ENCODE results near the gene ADGRA3.

Gene ADGRA3, protein sequence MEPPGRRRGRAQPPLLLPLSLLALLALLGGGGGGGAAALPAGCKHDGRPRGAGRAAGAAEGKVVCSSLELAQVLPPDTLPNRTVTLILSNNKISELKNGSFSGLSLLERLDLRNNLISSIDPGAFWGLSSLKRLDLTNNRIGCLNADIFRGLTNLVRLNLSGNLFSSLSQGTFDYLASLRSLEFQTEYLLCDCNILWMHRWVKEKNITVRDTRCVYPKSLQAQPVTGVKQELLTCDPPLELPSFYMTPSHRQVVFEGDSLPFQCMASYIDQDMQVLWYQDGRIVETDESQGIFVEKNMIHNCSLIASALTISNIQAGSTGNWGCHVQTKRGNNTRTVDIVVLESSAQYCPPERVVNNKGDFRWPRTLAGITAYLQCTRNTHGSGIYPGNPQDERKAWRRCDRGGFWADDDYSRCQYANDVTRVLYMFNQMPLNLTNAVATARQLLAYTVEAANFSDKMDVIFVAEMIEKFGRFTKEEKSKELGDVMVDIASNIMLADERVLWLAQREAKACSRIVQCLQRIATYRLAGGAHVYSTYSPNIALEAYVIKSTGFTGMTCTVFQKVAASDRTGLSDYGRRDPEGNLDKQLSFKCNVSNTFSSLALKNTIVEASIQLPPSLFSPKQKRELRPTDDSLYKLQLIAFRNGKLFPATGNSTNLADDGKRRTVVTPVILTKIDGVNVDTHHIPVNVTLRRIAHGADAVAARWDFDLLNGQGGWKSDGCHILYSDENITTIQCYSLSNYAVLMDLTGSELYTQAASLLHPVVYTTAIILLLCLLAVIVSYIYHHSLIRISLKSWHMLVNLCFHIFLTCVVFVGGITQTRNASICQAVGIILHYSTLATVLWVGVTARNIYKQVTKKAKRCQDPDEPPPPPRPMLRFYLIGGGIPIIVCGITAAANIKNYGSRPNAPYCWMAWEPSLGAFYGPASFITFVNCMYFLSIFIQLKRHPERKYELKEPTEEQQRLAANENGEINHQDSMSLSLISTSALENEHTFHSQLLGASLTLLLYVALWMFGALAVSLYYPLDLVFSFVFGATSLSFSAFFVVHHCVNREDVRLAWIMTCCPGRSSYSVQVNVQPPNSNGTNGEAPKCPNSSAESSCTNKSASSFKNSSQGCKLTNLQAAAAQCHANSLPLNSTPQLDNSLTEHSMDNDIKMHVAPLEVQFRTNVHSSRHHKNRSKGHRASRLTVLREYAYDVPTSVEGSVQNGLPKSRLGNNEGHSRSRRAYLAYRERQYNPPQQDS (N-terminal part only)

DNA sequence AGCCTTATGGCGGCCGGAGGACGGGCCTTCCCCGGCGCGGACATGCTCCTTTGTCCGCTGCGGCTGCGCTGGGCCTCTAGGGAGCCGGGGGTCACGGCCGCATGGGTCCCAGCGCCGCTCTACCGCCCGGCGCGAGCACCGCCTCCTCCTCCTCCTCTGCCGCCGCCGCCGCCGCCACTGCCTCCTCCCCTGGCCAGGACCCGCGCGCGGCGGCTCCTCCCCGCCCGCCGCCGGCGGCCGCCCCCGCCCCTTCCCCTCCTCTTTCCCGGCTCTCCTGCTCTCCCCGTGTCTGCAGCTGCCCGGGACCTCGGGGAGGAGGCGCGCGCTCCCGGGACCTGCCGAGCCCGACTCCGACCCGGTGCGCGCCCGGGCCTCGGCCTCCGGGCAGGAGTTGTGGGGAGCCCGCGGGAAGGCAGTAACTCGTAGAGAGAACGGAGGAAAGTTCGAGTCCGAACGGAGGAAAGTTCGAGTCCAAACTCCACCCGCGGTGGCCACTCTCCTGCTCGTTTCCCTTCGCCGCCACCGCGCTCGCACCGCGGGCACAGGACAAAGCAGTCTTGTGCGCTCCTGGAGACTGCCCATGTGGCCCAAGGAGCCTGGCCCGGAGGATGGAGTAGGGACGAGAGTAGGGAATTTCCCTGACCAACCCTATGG is at the start of gene ADGRA3:
ADGRA3 (minus strand) TSS at position 179 of the 654 bp plus-strand sequence. CDS start 282 bp downstream, outside the sequence.
- DNase-seq (ENCODE audit: low read depth, low spot score): no peak

DNA sequence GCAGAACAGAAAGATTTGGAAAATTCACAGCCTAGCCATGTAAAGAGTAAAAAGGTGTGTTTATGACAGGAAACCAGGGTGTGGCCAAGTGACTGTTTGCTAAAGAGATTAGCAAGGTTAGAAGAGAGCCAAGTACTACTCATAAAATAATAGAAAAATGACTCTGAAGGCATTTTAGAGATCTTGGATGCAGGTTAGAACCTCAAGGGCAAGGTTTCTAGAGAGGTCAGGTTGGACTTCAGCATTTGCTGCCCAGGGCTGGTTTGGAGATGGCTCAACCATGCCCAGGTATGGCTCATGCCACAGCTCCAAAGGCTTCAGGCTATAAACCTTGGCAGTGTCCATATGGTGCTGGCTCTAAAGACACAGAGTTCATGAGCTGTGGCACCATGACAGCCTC is 40.6 kb upstream of the ADGRA3 start:
- no peak for DNase-seq (ENCODE audit: low read depth, low spot score)

DNA sequence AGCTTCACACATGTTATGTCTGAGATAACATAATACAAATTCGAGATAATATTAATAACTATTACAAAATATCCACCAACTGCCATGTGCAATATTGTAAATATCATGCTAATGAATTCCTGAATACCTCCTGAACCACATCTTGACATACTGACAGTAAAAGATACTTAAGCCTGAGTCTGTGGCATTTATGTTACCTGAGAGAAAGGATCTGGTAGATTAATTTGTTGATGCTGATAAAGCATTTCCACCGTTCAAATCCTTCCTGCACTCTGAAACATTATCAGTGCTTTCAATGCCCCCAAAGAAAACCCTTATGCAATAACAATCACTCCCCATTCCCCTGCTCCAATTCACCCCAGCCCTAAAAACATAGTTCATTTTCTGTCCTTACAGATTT is 38.8 kb upstream of the ADGRA3 start:
- DNase-seq (ENCODE audit: low read depth, low spot score): no peak

DNA sequence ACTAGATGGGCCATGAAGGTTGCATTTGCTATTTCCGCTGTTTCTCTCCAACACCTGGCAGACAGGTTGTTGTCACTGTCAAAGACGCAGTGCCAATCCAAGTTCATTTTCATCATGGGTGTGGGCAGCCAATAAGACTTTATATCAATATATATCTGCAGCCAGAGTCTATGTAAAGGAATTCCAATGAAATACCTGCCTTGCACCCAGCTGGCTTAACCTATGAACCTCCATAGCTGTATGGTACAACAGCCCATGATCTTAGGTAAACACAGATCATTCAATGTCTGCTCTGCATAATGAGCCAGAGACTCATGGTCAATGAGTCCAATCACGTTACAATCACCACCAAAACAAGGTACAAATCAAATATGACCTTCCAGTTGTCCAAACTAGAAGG is 37.7 kb upstream of the ADGRA3 start:
- DNase-seq (ENCODE audit: low read depth, low spot score): no peak

DNA sequence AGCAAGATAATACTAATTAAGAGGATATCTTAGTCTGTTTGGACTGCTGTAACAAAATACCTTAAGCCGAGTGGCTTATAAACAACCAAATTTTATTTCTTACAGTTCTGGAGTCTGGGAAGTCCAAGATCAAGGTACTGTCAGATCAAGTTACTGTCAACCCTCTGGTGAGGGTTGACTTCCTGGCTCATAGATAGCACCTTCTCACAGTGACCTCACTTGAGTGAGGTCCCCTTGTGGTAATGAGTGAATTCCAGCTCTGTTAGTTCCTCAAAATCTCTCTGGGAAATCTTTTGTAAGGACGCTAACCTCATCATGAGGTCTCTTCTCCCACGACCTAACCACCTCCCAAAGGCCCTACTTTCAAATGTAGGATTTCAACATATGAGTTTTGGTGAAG is 36.9 kb upstream of the ADGRA3 start:
- no peak for DNase-seq (ENCODE audit: low read depth, low spot score)

DNA sequence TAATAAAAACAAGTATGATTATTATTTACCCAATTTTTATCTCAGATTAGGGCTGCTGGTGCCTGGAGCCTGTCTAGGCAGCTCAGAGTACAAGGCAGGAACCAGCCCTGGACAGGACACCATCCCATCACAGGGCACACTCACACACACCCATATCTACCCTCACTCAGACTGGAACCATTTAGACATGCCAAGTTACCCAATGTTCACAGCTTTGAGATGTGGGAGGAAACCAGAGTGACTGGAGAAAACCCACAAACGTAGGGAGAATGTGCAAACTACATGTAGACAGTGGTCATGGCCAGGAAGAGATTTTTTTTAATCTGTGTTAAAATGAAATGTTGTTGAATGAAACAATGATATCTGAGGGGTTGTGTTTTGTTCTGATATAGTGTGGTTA is 35.7 kb upstream of the ADGRA3 start:
- DNase-seq (ENCODE audit: low read depth, low spot score): no peak

DNA sequence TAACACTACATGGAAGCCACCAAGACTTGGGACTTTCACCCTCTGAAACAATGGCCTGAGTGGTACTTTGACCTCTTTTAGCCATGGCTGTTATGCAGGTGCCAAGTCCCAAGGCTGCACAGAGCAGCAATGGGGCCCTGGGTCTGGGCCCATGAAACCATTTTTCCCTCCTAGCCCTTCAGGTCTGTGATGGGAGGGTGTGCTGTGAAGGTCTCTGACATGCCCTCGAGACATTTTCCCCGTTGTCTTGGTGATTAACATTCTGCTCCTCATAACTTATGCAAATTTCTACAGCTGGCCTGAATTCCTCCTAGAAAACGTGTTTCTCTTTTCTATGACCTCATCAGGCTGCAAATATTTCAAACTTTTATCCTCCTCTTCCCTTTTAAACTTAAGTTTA is 30.4 kb upstream of the ADGRA3 start:
- no peak for DNase-seq (ENCODE audit: low read depth, low spot score)

DNA sequence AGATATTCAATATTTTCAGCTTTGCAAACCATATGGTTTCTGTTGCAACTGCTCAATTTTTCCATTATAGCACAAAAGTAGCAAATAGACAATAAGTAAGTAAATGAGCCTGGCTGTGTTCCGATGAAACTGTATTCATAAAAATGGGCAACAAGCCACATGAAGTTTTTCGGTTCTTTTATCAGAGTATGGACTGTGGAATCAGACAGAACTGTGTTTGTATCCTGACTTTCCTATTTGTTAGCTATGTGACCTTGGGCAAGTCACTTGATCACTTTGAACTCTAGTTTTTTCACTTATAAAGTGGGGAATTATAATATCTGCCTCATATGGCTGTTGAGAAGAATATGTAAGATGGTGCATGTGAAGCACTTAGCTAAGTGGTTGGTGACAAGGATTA is 23.4 kb upstream of the ADGRA3 start:
- DNase-seq (ENCODE audit: low read depth, low spot score): no peak

DNA sequence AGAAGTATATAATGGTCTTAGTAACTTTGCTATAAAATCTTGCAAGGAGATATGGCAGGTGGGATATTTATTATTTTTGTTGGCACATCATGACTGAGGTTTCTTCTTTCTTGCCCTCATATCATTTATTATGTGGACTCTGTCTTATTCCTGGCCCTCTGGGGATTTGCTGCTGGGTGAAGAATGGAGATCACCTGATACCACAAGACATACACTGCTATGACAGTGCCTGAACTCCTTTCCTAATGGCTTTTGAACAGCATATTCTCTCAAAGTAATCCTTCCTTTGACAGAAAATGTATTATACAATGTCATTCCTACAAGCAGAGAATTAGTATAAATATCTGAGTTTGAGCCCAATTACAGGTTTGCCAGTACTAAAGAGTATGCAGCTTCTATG is 22.0 kb upstream of the ADGRA3 start:
- no peak for DNase-seq (ENCODE audit: low read depth, low spot score)

DNA sequence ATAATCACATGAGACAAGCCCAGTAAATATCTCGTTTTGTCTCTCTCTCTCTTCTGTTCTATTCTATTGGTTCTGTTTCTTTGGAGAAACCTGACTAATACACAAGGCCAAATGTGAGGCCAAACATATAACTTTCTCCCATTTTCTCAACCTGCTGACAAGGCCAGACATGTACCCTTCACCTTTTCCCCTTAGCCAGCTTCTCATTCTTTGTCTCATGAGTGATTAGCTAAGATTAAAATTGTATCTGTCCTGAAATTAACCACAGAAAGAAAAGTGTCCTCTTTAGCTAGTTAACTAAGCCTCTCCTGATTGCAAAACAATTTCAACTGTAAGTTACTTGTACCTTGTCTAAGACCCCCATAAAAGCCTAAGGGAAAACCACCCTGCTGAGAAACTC is 18.5 kb upstream of the ADGRA3 start:
- no peak for DNase-seq (ENCODE audit: low read depth, low spot score)

DNA sequence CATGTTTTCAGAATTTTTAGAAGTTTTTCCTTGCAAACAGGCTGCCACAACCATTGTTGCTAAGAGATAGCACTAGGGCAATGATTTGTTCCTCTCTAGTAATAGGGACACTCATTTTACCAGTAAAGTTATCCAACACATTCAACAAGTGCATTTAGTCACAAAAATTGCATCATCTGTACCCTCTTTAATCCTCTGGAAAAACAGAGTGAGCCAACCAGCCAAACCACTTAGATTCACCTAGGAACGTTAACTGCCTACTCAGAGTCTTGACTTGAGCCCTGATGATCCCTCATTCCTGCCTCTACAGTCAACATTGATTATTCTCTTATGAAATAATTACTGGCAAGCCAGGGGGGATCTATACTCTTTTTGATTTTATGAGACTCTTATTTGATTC is 17.0 kb upstream of the ADGRA3 start:
- no peak for DNase-seq (ENCODE audit: low read depth, low spot score)

DNA sequence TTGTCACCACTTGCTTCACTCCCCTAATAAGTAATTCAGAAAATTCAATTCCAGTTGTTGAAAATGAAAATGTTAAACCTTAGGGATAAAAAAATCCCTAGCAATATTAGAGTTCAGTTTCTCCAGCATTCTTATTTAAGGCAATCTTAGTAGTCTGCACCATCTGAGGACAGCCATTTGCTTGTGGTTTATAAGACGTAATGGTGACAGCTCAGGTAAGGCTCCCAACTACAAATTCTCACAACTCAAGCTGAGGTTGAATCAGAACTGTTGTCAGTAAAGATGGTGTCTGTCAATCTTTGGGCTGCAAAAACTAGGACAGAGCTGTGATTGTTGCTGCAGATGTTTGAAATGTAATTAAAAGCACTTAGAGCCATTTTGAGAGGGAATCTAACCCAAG is 16.3 kb upstream of the ADGRA3 start:
- DNase-seq (ENCODE audit: low read depth, low spot score): no peak

DNA sequence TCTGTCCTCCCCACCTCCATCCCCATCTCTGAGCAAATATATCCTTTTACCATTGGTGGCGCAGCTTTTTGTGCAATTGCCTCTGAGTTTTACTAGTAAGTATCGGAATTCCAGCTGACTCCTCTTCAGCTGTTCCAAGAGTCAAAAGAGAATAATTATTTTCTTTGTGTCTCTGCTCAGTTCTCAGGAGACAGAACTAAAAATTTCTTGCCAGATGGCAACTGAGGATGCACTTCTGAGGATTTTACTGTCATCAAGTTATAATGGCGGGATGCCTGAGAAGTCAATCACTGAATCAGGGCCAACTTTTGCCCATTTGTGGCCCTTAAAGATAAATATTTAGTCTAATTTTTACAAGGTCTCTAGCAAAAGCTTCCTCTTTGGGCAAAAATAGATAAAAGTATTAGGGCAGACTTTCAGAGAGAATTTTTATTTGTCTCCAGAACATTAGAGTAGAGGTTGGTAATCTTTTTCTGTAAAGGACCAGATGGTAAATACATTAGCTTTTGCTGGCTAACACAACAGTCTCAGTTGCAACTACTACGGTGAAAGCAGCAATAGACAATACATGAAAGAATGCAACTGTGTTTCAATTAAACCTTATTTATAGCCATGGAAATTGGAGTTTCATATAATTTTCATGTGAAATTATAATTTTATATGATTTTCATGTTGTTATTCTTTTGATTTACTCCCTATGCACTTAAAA is 15.6 kb upstream of the ADGRA3 start:
- DNase-seq (ENCODE audit: low read depth, low spot score): no peak

DNA sequence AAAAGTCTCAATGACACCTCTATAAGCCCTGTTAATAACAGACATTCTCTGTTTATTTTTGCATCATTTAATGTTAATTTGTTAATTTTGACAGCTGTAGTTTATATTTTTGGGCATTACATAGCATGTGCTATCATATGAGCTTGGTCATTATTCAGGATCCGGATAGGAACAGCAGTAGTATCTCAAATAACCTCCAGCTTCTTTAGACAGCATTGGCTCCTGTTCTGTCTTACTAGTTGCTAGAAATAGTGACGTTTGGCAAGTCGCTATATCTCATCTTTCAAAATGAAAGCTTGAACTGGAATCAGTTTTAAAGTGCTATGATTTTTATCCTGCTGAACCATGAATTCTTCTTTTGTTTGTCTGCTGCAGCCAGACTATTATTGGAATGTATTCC is 9.0 kb upstream of the ADGRA3 start:
- DNase-seq (ENCODE audit: low read depth, low spot score): no peak

DNA sequence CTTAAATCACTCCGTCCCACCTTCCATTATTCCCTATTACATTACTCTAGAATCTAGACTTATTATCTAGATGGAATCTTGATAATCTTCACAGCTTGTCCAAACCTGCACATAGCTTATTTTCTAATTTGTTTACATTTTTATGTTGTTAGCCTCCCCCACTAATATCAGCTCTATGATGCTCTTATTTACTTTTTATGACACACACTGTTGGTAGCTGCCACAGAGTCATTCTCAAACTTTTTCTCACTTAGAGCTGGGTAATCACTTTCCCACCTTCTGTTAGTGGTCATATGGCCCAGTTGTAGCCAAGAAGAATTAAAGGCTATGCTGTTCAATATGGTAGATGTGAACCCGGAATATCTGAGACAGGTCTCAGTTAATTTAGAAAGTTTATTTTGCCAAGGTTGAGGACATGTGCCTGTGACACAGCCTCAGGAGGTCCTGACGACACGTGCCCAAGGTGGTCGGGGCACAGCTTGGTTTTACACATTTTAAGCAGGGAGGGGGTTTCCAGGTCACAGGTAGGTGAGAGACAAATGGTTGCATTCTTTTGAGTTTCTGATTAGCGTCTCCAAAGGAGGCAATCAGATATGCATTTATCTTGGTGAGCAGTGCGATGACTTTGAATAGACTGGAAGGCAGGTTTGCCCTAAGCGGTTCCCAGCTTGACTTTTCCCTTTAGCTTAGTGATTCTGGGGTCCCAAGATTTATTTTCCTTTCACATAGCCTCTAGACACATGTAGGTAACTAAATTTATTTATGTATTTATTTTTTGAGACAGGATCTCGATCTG is 7.0 kb upstream of the ADGRA3 start:
- no peak for DNase-seq (ENCODE audit: low read depth, low spot score)

DNA sequence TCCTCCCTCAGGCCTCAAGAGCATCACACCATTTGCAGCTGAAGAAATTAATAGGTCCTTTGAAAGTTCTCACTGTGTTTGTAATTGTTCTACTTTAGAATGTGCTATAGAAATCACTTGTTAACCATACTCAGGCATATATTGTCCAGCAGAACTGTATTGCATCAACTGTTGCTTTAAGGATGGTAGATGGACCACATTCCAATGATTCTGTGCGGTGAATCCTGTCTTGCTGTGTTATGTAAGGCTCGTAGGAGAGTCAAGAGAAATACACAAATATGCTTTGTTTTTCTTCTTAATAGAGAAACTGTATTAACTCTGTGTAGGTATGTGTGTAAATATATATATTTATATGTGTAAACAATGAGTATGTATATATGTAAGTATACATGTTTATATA is 6.3 kb upstream of the ADGRA3 start:
- DNase-seq (ENCODE audit: low read depth, low spot score): no peak

DNA sequence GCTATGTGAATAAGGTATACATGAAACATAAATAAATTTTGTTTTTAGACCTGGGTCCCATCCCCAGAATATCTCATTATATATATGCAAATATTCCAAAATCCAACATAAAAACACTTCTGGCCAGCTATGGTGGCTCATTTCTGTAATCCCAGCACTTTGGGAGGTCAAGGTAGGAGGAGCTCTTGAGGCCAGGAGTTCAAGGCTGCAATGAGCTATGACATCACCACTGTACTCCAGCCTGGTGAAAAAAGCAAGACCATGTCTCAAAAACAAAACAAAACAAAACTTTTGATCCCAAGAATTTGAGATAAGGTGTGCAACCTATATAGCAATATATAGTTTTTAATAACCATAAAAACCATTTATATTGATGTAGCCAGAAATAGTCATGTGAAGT is 5.4 kb upstream of the ADGRA3 start:
- DNase-seq (ENCODE audit: low read depth, low spot score): no peak

DNA sequence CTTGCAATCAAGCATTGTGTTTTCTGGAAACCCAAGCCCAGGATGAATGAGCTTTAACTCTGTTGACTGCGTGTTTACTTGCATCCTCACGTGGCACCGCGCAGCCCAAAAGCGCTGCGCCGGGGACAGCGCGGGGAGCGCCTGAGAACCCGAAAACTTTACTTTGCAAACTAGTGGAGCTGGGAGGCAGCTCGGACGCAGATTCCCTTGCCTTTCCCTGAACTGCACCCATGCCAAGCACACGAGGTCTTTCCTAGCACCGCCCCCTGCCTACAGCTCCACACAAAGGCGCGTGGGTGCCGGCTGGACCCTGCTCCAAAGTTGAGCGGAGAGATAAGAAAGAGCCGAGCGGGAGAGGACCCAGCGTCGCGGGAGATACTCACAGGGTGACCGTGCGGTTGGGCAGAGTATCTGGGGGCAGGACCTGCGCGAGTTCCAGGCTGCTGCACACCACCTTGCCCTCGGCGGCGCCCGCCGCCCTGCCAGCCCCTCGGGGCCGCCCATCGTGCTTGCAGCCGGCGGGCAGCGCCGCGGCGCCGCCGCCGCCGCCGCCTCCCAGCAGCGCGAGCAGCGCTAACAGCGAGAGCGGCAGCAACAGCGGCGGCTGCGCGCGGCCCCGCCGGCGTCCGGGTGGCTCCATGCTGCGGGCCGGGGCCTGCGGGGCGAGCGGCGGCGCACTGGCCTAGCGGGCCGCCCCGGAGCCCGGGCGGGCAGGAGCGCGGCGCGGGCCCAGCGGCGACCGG is 550 bp downstream of the ADGRA3 start:
- DNase-seq (ENCODE audit: low read depth, low spot score): no peak

DNA sequence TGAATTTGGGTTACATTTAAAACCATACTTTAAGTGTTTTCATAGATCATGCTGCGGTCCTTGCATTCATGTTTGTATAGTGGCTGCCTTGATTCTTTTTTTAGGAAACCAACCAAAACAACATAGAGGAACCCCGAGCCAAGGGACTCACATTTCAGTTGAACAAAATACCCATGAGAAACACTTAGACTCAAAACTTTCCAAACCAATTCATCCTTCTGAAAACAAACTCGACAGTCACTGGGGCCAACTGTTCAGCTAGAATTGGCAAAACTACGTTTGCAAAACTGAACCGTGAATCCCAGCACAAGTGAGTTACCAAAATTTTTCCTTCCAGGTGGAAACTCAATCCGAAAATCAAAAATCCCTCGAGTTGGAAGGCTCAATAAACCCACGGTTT is 1.4 kb downstream of the ADGRA3 start:
- no peak for DNase-seq (ENCODE audit: low read depth, low spot score)
